C4-2B (cell line): ENCODE results near the gene SCYGR1.

Experiments used
- H3K27ac ChIP-seq: fragments of 450-650 bp; 2 replicates; pipeline ENCODE4 v1.5.1; 2017
- CTCF ChIP-seq: fragments of 450-650 bp; conservative IDR thresholded peaks from 2 replicates; pipeline ENCODE4 v1.5.1; 2017; ENCODE audit warnings: mild to moderate bottlenecking
- ZFX ChIP-seq: fragments of 450-650 bp; IDR thresholded peaks from 2 replicates; pipeline ENCODE4 v1.6.1; 2017

SCYGR1 gene

GRCh38 chr2:227416701-227417100 lies 29.0 kb upstream of the SCYGR1 start:
- no peak overlapping the region for H3K27ac ChIP-seq
- TF ChIP-seq ZFX (no peak), CTCF (no peak)

- TF ChIP-seq ZFX (no peak), CTCF (no peak)
- peak overlapping the region; percentile 4; the same call in 1 of the 2 replicates for H3K27ac ChIP-seq
Observed at GRCh38 chr2:227415538-227416424, 28.0 kb upstream of the SCYGR1 start.

GRCh38 chr2:227414846-227415245 lies 27.1 kb upstream of the SCYGR1 start:
- H3K27ac ChIP-seq = no peak overlapping the region
- TF ChIP-seq ZFX = no peak
- no peak for TF ChIP-seq CTCF

- no peak for TF ChIP-seq ZFX
- no peak for TF ChIP-seq CTCF
- H3K27ac ChIP-seq = no peak overlapping the region
Observed at GRCh38 chr2:227413371-227413770, 25.6 kb upstream of the SCYGR1 start.

GRCh38 chr2:227412877-227413276 lies 25.1 kb upstream of the SCYGR1 start:
- TF ChIP-seq CTCF (no peak), ZFX (no peak)
- H3K27ac ChIP-seq = no peak overlapping the region

- no peak for TF ChIP-seq CTCF
- no peak for TF ChIP-seq ZFX
- H3K27ac ChIP-seq = no peak overlapping the region
Observed at GRCh38 chr2:227411990-227412350, 24.2 kb upstream of the SCYGR1 start.

- TF ChIP-seq ZFX (no peak), CTCF (no peak)
- H3K27ac ChIP-seq = no peak overlapping the region
Observed at GRCh38 chr2:227411320-227411989, 23.7 kb upstream of the SCYGR1 start.
